A172 (cell line): ENCODE measurements around the gene PPP1R2B. TPM values are rescaled to one million over a fixed set of nuclear protein-coding genes. Genes with fewer than 3 reads are reported as not detected.

Experiments used
- DNase-seq: peaks from one replicate; pipeline ENCODE4 v3.0.0-alpha.2; 2015; ENCODE audit warnings: low spot score
- total RNA-seq: library from RNA; depleted of rRNA; stranded (reverse); fragments of >200 nt; shearing (Covaris generic); gene quantifications from 2 replicates; pipeline ENCODE4 v1.2.3, GENCODE V29; 2014; rRNA removed

Gene PPP1R2B
- total RNA-seq, 1 experiment from 2014 or later = 0.05 TPM

- no peak for DNase-seq
Measured at GRCh38 chr5:156871212-156871611, 21.1 kb downstream of the PPP1R2B start.

- no peak for DNase-seq
Measured at GRCh38 chr5:156879665-156880285, 29.7 kb downstream of the PPP1R2B start.

GRCh38 chr5:156883316-156883875, 33.3 kb downstream of the PPP1R2B start:
- DNase-seq = no peak

- DNase-seq = no peak
Measured at GRCh38 chr5:156888520-156888919, 38.4 kb downstream of the PPP1R2B start.

GRCh38 chr5:156892223-156892622, 42.1 kb downstream of the PPP1R2B start:
- no peak for DNase-seq

GRCh38 chr5:156892864-156893263, 42.8 kb downstream of the PPP1R2B start:
- DNase-seq = no peak

GRCh38 chr5:156893517-156893916, 43.4 kb downstream of the PPP1R2B start:
- no peak for DNase-seq

- no peak for DNase-seq
Measured at GRCh38 chr5:156896546-156896945, 46.5 kb downstream of the PPP1R2B start.

Other genes with a start within 250 kb of the PPP1R2B start
- gene TIMD4, start 112.9 kb downstream of the PPP1R2B start, total RNA-seq = not detected in 2 replicates
- gene HAVCR1, start 208.8 kb downstream of the PPP1R2B start, total RNA-seq = not detected in 2 replicates